ENCODE results near the gene PIN1. TPM values are rescaled to one million over a fixed set of nuclear protein-coding genes. Genes with fewer than 3 reads are reported as not detected.

Gene PIN1
- total and polyA plus RNA-seq, 2 of the 13 experiments (the other 11 are each of a cell fraction or from before 2014, with no cell fraction given), result 31.9 to 72.0 TPM

DNA sequence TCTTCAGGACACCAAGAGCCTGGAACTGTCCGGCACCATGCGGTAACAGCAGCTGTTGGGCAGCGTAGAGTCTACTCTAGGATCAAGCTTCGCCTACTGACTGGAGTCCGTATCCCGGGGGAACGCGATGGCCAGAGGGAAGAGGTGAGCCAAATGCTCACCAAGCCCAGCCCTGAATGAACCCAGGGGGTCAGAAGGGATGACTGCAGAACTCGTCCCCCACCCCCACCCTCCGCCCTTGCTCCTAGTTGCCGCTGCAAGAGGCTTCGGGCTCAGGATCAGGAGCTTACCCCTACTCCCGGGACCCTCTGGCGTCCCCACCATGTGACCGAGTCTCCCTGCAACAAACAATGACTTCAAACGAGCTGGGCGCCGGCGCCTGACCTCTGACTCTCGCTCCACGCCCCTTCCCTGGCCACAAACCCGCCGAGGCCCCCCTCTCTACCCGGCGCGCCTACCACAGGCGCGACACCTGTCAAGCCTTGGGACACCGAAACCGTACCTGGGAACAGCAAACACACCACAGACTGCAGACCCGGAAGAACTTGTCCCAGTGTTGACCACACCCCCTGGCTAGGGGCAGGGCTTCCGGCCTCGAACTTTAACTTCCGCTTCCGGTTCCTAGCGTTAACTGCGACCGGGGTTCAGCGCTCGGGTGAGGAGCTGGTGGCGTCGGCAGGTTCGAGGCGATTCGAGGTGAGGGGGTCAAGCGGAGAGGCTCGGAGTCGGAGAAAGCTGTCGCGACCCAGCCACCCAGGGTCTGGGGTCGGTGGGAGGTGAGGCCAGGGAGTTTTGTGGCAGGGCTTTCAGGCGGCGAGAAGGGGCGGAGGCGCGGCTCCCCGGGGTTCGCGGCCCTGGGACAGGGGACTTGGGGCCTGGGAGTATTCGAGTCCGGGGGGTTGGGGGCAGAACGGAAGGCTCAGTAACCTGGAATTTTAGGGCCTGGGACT is 7.6 kb upstream of the PIN1 start, which contains the start of gene UBL5 (continued):
- TF ChIP-seq, protein P1, sequence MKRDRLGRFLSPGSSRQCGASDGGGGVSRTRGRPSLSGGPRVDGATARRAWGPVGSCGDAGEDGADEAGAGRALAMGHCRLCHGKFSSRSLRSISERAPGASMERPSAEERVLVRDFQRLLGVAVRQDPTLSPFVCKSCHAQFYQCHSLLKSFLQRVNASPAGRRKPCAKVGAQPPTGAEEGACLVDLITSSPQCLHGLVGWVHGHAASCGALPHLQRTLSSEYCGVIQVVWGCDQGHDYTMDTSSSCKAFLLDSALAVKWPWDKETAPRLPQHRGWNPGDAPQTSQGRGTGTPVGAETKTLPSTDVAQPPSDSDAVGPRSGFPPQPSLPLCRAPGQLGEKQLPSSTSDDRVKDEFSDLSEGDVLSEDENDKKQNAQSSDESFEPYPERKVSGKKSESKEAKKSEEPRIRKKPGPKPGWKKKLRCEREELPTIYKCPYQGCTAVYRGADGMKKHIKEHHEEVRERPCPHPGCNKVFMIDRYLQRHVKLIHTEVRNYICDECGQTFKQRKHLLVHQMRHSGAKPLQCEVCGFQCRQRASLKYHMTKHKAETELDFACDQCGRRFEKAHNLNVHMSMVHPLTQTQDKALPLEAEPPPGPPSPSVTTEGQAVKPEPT (CRISPR knock-in tag; IDR thresholded peaks at IDR 0.05; ENCODE audit: low read depth), result no peak; the same call in 1 of the 2 replicates
- TF ChIP-seq CBX2 (IDR thresholded peaks at IDR 0.05; ENCODE audit: low read depth, low read length) (no peak), CBX2 (CRISPR knock-in tag; IDR thresholded peaks at IDR 0.05; ENCODE audit: low read depth) (no peak), SAFB2 (CRISPR knock-in tag; IDR thresholded peaks at IDR 0.05; ENCODE audit: borderline replicate concordance, low read depth) (no peak; the same call in 1 of the 2 replicates), MYNN (CRISPR knock-in tag; IDR thresholded peaks at IDR 0.05; ENCODE audit: low read depth) (no peak), AKNA (CRISPR knock-in tag; IDR thresholded peaks at IDR 0.05; ENCODE audit: borderline replicate concordance) (no peak), ZNF570 (CRISPR knock-in tag; IDR thresholded peaks at IDR 0.05; ENCODE audit: borderline replicate concordance) (no peak), DPF2 (CRISPR knock-in tag; IDR thresholded peaks at IDR 0.05; ENCODE audit: borderline replicate concordance, low read depth) (no peak), CAMTA2 (CRISPR knock-in tag; IDR thresholded peaks at IDR 0.05; ENCODE audit: borderline replicate concordance) (0 out of 2 replicates have a peak, but pooled peaks have one; percentile 31), TBX3 (IDR thresholded peaks at IDR 0.05; ENCODE audit: borderline replicate concordance) (no peak), BRD4 (CRISPR knock-in tag; IDR thresholded peaks at IDR 0.05) (no peak), ZNF773 (CRISPR knock-in tag; IDR thresholded peaks at IDR 0.05; ENCODE audit: borderline replicate concordance) (no peak), RNF2 (conservative IDR thresholded peaks at IDR 0.05; ENCODE audit: low read depth) (0 out of 2 replicates have a peak, but pooled peaks have one; percentile 33), JUNB (CRISPR knock-in tag; IDR thresholded peaks at IDR 0.05; ENCODE audit: borderline replicate concordance) (no peak), MZF1 (CRISPR knock-in tag; IDR thresholded peaks at IDR 0.05; ENCODE audit: borderline replicate concordance) (no peak), NFIC (IDR thresholded peaks at IDR 0.05; ENCODE audit: low read length) (no peak), KDM5A (IDR thresholded peaks at IDR 0.05; ENCODE audit: borderline replicate concordance, low read length) (peak; percentile 91)
- TF ChIP-seq, protein P2, sequence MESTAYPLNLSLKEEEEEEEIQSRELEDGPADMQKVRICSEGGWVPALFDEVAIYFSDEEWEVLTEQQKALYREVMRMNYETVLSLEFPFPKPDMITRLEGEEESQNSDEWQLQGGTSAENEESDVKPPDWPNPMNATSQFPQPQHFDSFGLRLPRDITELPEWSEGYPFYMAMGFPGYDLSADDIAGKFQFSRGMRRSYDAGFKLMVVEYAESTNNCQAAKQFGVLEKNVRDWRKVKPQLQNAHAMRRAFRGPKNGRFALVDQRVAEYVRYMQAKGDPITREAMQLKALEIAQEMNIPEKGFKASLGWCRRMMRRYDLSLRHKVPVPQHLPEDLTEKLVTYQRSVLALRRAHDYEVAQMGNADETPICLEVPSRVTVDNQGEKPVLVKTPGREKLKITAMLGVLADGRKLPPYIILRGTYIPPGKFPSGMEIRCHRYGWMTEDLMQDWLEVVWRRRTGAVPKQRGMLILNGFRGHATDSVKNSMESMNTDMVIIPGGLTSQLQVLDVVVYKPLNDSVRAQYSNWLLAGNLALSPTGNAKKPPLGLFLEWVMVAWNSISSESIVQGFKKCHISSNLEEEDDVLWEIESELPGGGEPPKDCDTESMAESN (CRISPR knock-in tag; conservative IDR thresholded peaks at IDR 0.05), result peak; percentile 81; the same call in 1 of the 2 replicates
